ENCODE data around the gene EBF4.

The EBF4 gene

DNA sequence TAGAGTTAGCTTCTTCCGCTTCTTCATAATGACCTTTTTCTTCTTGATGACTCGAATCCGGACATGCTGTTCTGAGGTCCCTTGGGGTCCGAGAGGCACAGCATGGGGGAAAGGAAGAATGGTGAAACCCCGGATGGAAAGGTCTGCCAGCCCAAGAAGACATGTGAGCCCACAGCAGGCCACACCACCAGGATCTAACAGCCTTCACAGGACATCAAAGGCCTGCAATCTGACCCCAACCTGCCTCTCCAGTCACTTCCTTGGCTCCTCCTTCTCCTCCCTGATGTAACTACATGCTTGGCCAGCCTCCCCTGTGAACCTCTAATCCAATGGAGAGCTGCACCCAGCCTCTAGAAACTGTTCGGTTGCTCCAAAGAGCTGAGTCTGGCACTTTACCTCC, 106.2 kb downstream of the EBF4 start:
- no peak for DNase-seq (ENCODE audit: extremely low spot score)
- TF ChIP-seq PKNOX1 (IDR thresholded peaks at IDR 0.05) (no peak), SP1 (IDR thresholded peaks at IDR 0.05) (no peak), LEF1 (IDR thresholded peaks at IDR 0.05; ENCODE audit: borderline replicate concordance) (no peak), SUZ12 (IDR thresholded peaks at IDR 0.05) (no peak), CTBP1 (IDR thresholded peaks at IDR 0.05; ENCODE audit: borderline replicate concordance) (no peak), NFRKB (IDR thresholded peaks at IDR 0.05) (no peak), ARNT (IDR thresholded peaks at IDR 0.05) (no peak), TARDBP (IDR thresholded peaks at IDR 0.05) (no peak), FOXM1 (IDR thresholded peaks at IDR 0.05; ENCODE audit: borderline replicate concordance) (no peak), HDGF (IDR thresholded peaks at IDR 0.05; ENCODE audit: borderline replicate concordance) (no peak), FOXK2 (IDR thresholded peaks at IDR 0.05) (no peak)
- CTCF ChIA-PET: no interaction called here
- POLR2A ChIA-PET: interaction anchor here (1.1 kb wide), 1 partner anchor 60 kb away, joined by 3 read pairs; no protein-coding TSS in a partner anchor

GRCh38 chr20:2799271-2799670, 106.7 kb downstream of the EBF4 start:
- no peak for DNase-seq (ENCODE audit: extremely low spot score)
- CTCF ChIA-PET: no interaction called here
- POLR2A ChIA-PET: interaction anchor here (1.1 kb wide), 1 partner anchor 59 kb away, joined by 3 read pairs; no protein-coding TSS in a partner anchor
- TF ChIP-seq SUZ12 (IDR thresholded peaks at IDR 0.05): no peak
- no peak for TF ChIP-seq FOXA1 (IDR thresholded peaks at IDR 0.05)
- no peak for TF ChIP-seq PKNOX1 (IDR thresholded peaks at IDR 0.05)

- TF ChIP-seq FOXM1 (IDR thresholded peaks at IDR 0.05; ENCODE audit: borderline replicate concordance) (no peak), PKNOX1 (IDR thresholded peaks at IDR 0.05) (no peak), SP1 (IDR thresholded peaks at IDR 0.05) (no peak), CTBP1 (IDR thresholded peaks at IDR 0.05; ENCODE audit: borderline replicate concordance) (no peak)
- POLR2A ChIA-PET: interaction anchor here (1.1 kb wide), 1 partner anchor 58 kb away, joined by 3 read pairs; no protein-coding TSS in a partner anchor
Observed at GRCh38 chr20:2799688-2800520, 107.3 kb downstream of the EBF4 start.

DNA sequence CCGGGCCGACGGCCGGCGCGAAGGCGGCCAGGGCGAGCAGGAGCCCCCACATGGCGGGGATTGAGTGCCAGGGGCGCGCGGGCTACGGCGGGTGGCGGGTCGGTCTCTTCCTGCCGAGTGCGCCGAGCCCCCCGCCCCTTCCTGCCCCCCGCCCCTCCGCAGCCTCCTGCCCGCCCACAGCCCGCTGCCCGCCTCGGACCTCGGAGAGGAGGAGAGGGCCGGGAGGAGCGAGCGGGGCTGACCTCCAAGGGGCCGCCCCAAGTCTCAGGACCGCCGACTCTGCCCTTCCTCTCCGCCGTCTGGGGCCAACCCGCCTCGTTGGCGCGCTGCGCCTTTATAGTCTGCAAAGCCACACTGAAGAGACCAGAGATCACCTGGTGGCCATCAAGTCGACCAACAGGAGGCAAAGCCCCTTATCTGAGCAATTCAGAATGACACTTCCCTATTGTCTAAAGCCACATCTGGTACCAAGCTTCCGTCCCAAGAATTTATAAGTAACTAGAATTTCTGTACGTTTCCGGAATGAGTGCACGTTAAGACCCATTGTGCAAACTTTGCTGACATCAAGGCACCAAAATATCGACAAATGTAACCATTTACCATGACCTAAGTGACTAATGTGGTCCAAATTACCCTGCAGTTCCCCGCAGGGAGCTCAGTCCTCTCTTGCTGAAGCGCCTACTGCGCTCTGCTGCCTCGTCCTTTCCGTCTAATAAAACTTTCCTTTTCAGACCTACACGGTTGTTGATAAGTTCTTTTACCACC, 108.1 kb downstream of the EBF4 start, which contains the start of gene CPXM1:
CPXM1 (minus strand) TSS at position 107 of the 765 bp plus-strand sequence; CDS start at position 52, 55 bp downstream.
- ChIA-PET CTCF (interaction anchor here (0.7 kb wide), 1 partner anchor 132 kb away, joined by 3 read pairs; no protein-coding TSS in a partner anchor), POLR2A (interaction anchor here (1.0 kb wide), 2 partner anchors 35 to 40 kb away, joined by 4 to 5 read pairs; partner anchors contain the start of genes PCED1A and VPS16)
- DNase-seq (ENCODE audit: extremely low spot score): no peak
- TF ChIP-seq ELF4 (IDR thresholded peaks at IDR 0.05) (no peak), HDGF (IDR thresholded peaks at IDR 0.05; ENCODE audit: borderline replicate concordance) (no peak), BHLHE40 (IDR thresholded peaks at IDR 0.05; ENCODE audit: borderline replicate concordance) (no peak)

More at GRCh38 chr20:2799688-2800520, 107.3 kb downstream of the EBF4 start:
- DNase-seq (ENCODE audit: extremely low spot score): peak; percentile 5
- CTCF ChIA-PET: no interaction called here

DNA sequence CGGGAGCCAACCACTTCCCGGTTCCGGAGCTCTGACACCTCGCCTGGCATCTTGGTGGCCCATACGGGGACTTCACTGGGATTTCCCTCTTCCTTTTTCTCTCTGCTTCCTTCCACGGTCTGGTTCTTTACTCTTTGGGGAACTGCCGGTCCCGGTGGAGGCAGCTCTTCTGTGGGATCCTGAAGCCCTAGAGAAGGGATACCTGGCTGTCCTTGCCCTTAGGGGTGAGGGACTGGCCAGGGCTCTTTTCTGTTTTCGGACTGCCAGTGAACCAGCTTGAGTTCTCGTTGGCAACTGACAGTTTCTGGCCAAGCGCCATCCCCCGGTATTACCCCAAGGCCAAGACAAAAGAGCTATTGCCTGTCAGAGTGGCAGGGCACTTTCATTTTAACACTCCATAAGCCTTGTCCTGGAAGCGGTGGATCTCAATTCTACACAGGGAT, 108.7 kb downstream of the EBF4 start:
- TF ChIP-seq PKNOX1 (IDR thresholded peaks at IDR 0.05): no peak
- no peak for TF ChIP-seq BHLHE40 (IDR thresholded peaks at IDR 0.05; ENCODE audit: borderline replicate concordance)
- no peak for TF ChIP-seq ZNF384 (IDR thresholded peaks at IDR 0.05)
- TF ChIP-seq ARNT (IDR thresholded peaks at IDR 0.05): no peak
- no peak for TF ChIP-seq FOXM1 (IDR thresholded peaks at IDR 0.05; ENCODE audit: borderline replicate concordance)
- no peak for TF ChIP-seq FOXA1 (IDR thresholded peaks at IDR 0.05)
- TF ChIP-seq ELF4 (IDR thresholded peaks at IDR 0.05): no peak
- TF ChIP-seq TARDBP (IDR thresholded peaks at IDR 0.05): no peak
- no peak for TF ChIP-seq SUZ12 (IDR thresholded peaks at IDR 0.05)
- TF ChIP-seq NFRKB (IDR thresholded peaks at IDR 0.05): no peak
- TF ChIP-seq CTBP1 (IDR thresholded peaks at IDR 0.05; ENCODE audit: borderline replicate concordance): no peak
- TF ChIP-seq SP1 (IDR thresholded peaks at IDR 0.05): no peak
- TF ChIP-seq L3MBTL2 (conservative IDR thresholded peaks at IDR 0.05): no peak
- CTCF ChIA-PET: interaction anchor here (0.7 kb wide), 1 partner anchor 132 kb away, joined by 3 read pairs; no protein-coding TSS in a partner anchor
- DNase-seq (ENCODE audit: extremely low spot score): no peak
- POLR2A ChIA-PET: interaction anchor here (1.0 kb wide), 2 partner anchors 34 to 39 kb away, joined by 4 to 5 read pairs; partner anchors contain the start of genes PCED1A and VPS16

Data from HEK293T (cell line).